Activated CD4-positive, alpha-beta T cell treated with anti-CD3 and anti-CD28 coated beads, Interleukin-2, amount 50 U/mL, for 24 hours (primary cell): ENCODE measurements around the gene RNF220.

Experiments used
- DNase-seq, 2 donors: peaks; one replicate each; pipeline ENCODE4 v3.0.0-alpha.2; 2020; ENCODE audit warnings: low read depth in 1 of 2, low spot score in 1 of 2

The RNF220 gene

GRCh38 chr1:44519035-44519676 is 114.1 kb downstream of the RNF220 start:
- DNase-seq: no peak

GRCh38 chr1:44521378-44522080 is 116.5 kb downstream of the RNF220 start:
- no peak for DNase-seq

- DNase-seq: no peak
These were observed 118.8 kb downstream of the RNF220 start for GRCh38 chr1:44523593-44524591.

- no peak for DNase-seq
These were observed 119.8 kb downstream of the RNF220 start for GRCh38 chr1:44524655-44525500.

- no peak for DNase-seq
These were observed 121.4 kb downstream of the RNF220 start for GRCh38 chr1:44526295-44527073.

- no peak for DNase-seq
These were observed 126.9 kb downstream of the RNF220 start for GRCh38 chr1:44531785-44532566.

- no peak for DNase-seq
These were observed 127.5 kb downstream of the RNF220 start for GRCh38 chr1:44532567-44532944.

DNA sequence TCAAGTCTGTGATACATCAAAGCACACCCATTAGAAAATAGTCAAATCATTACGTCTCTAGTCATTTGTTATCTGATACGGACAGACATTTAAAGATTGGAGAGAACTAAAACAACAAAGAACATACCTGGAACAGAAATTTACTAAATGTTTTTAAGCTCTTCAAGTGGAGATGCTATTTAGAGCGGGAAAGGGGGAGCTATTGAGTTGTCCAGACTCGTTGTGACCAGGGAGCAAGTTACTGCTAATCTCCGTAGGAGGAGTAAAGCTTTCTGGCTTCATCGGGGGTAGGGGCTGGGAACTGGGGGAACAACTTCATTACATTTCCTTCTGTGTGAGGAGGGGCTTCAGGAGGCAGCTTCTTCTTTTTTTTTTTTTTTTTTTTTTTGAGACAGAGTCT is 129.7 kb downstream of the RNF220 start:
- no peak for DNase-seq

GRCh38 chr1:44536357-44537209 is 131.5 kb downstream of the RNF220 start:
- no peak for DNase-seq

DNA sequence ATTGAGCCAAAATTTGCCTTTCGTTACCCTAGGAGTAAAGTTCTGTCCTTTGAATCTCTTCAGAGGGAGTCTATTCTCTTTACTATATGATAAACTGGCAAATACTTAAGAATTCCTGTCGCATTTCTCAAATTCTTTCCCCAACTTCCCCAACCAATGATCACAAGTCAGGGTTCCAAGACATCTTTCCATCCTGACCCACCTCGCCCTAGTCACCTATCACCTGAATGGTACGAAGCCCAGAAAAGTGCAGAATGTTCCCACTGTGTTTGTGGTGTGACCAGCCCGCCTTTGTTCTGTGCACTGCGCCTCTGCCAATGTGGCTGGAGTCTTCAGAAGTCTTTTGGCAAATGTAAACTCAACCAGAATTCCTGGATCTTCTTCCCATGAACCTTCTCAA is 132.5 kb downstream of the RNF220 start:
- no peak for DNase-seq

GRCh38 chr1:44537956-44538355 is 132.9 kb downstream of the RNF220 start:
- DNase-seq: no peak

- no peak for DNase-seq
These were observed 135.1 kb downstream of the RNF220 start for GRCh38 chr1:44539991-44540730.

DNA sequence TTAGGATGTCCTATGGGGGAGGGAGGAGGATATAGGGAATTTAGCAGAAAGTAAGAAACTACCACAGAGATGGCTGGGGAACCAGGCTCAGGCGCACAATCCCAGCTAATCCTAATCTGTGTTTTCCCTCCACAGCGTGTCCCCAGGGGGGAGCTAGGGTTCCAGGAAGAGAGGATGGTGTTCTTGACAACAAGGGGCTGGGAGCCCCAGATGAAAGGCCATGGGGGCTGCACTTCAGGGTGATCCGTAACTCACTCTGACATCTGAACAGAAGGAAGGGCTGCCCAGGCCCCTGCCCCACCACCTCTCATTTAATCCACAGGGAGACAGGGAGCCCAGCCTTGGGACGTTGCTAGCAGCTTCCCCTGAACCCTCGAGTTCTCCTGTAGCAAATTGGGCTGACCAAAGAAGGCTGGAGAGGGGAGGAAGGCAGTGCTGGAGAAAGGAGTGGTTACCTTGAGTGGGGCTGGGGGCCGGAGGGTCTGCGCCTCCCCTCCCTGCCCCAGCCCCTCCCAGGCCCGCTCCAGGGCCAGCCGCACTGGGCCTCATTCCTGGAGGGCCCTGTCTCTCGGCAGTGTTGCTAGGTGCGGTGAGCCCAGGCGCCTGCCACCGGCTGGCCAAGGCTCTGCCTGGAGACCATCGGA is 137.5 kb downstream of the RNF220 start:
- DNase-seq: no peak

DNA sequence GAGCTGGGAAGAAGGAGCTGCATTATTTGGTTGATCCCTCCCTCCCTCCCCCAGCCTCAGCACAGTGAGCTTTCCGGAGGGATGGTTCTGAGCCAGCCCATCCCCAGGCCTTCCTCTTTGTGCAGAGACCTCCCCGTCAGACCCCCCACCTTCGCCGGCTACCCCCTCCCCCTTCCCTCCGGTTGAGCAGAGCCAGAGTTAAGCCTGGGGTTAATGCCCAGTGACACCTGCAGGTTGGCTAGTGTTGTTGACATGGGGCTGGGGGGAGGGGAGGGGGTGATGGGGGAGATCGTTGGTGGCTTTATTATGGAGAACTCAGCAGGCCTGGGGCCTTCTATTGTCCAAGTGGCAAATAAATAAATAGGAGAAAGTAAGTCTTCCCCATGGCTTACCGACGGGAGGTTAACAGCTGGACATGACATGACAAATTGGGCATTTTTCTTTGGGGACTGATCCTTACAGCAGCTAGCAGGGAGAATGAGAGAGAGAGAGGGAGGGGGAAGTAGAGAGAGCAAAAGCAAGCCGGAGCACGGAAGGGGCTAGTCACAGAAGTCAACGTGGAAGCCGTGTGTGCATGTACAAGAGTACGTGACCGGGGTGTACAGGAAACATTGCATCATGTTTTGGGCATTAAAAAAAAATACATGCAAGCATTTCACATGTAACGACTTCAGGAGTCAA is 138.1 kb downstream of the RNF220 start:
- no peak for DNase-seq

DNA sequence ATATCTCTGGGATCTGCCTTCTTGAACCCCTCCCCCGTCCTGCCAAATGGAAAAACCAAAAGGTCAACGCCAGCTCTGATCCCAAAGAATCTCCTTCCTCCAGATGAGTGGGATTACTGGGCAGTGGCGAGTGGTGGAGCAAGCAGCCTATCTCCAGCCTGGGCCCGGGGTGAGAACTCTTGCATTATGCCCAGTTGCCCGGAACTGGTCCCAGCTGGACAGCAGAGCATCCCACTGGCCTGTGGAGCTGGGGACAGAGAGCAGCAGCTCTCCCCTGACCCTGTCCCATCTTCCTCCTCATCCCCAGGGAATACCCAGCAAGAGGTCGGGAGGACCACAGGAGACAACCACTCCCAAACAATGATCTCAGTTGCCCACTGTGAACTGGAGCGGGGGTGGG is 138.7 kb downstream of the RNF220 start:
- DNase-seq: no peak

GRCh38 chr1:44544960-44545359 is 139.9 kb downstream of the RNF220 start:
- DNase-seq: no peak

GRCh38 chr1:44545961-44546360 is 140.9 kb downstream of the RNF220 start:
- no peak for DNase-seq
